Sigmoid colon (tissue), 4 donors: ENCODE results near the gene NID2.

ENCODE experiments used
- CTCF ChIP-seq, 4 experiments: fragments of 450-650 bp in 3 of 4; fragments of 200-600 bp in 1 of 4; IDR thresholded peaks; one replicate each; pipeline ENCODE4 v1.5.1; 2016 to 2019; ENCODE audit warnings: antibody characterized with exemption in 4 of 4, mild to moderate bottlenecking in 3 of 4, moderate library complexity in 2 of 4
- EP300 ChIP-seq, 4 donors: sonication (generic); formaldehyde crosslinking; IDR thresholded peaks; one replicate each; pipeline ENCODE4 v1.6.1; 2017; ENCODE audit warnings: antibody characterized with exemption in 4 of 4
- POLR2A ChIP-seq, 2 donors: fragments of 450-650 bp; IDR thresholded peaks; one replicate each; pipeline ENCODE4 v1.6.1; 2016; ENCODE audit warnings: antibody characterized with exemption in 2 of 2, mild to moderate bottlenecking in 2 of 2, moderate library complexity in 2 of 2
- POLR2AphosphoS5 ChIP-seq, 4 donors: sonication (generic); formaldehyde crosslinking; IDR thresholded peaks; one replicate each; pipeline ENCODE4 v1.6.1; 2017; ENCODE audit warnings: antibody characterized with exemption in 4 of 4

- TF ChIP-seq CTCF (IDR thresholded peaks at IDR 0.05) (no peak), POLR2A (IDR thresholded peaks at IDR 0.05) (no peak), POLR2AphosphoS5 (IDR thresholded peaks at IDR 0.05) (peak in 2 of 4 donors; percentile 51 to 55), EP300 (IDR thresholded peaks at IDR 0.05) (no peak)
Observed at GRCh38 chr14:52012635-52013034, 56.2 kb downstream of the NID2 start.
